Heart right ventricle (tissue), 16 donors: ENCODE results near the gene HHIP. TPM values are rescaled to one million over a fixed set of nuclear protein-coding genes. Genes with fewer than 3 reads are reported as not detected.

Experiments
- ATAC-seq, 8 donors: fragments of 200-7000 bp; cut with Tn5 transposase; one replicate each; pipeline ENCODE4 v1.9.1; 2020; ENCODE audit warnings: mild to moderate bottlenecking in 8 of 8, moderate library complexity in 8 of 8, moderate number of reproducible peaks in 1 of 8
- DNase-seq, 2 donors: peaks; one replicate each; pipeline ENCODE4 v3.0.0-alpha.2; 2020
- H3K27ac ChIP-seq, 10 donors: fragments of 200-600 bp; sonication (generic) in 2 of 10; one replicate each; pipeline versions ENCODE4 v1.5.0 to v1.8.0; 2020 to 2022; ENCODE audit warnings: mild to moderate bottlenecking in 3 of 10
- H3K27me3 ChIP-seq, 7 donors: fragments of 200-600 bp; one replicate each; pipeline ENCODE4 v1.8.0; 2021 to 2022; ENCODE audit warnings: mild to moderate bottlenecking in 2 of 7
- H3K36me3 ChIP-seq, 9 donors: fragments of 200-600 bp; sonication (generic) in 1 of 9; one replicate each; pipeline versions ENCODE4 v1.5.0 to v1.8.0; 2020 to 2022; ENCODE audit warnings: mild to moderate bottlenecking in 2 of 9
- H3K4me1 ChIP-seq, 9 donors: fragments of 200-600 bp; sonication (generic) in 1 of 9; one replicate each; pipeline versions ENCODE4 v1.5.0 to v1.8.0; 2020 to 2022; ENCODE audit warnings: mild to moderate bottlenecking in 4 of 9
- H3K4me3 ChIP-seq, 10 donors: fragments of 200-600 bp; sonication (generic) in 2 of 10; one replicate each; pipeline versions ENCODE4 v1.5.0 to v1.8.0; 2020 to 2022; ENCODE audit warnings: mild to moderate bottlenecking in 7 of 10, moderate library complexity in 2 of 10
- H3K9me3 ChIP-seq, 11 donors: fragments of 200-600 bp in 10 of 11; sonication (generic) in 2 of 11; one replicate each; pipeline versions ENCODE4 v1.5.0 to v1.8.0; 2013 to 2022; ENCODE audit warnings: mild to moderate bottlenecking in 2 of 11, control low read depth in 1 of 11, moderate library complexity in 1 of 11
- WGBS, 2 donors: extraction: QIAGEN DNeasy Blood & Tissue Kit; methylation state at CpG; one replicate each; pipeline ENCODE4 v1.1.7; 2013; ENCODE audit warnings: inconsistent platforms in 1 of 2; 5-methylcytosine and 5-hydroxymethylcytosine counted together
- intact Hi-C, 10 donors: fragments of 100-400 bp; cut with DNase I; formaldehyde crosslinking; loops; one replicate each; pipeline versions ENCODE4 v1.11.1 to v1.14.2; 2022
- polyA plus RNA-seq, 2 donors: library from polyadenylated mRNA; stranded (reverse); fragments of 200-250 nt; gene quantifications; one replicate each; pipeline ENCODE4 v1.2.3, GENCODE V29; 2013
- total RNA-seq, 10 donors: library from RNA; stranded (reverse); fragmentation: NEBNext Ultra II Directional in 3 of 10; extraction: Animal tissue kit (Norgen Biotek cat#: 25700) in 3 of 10; gene quantifications; one replicate each; pipeline versions ENCODE4 v1.2.1 to v1.2.4, GENCODE V29; 2021 to 2023
- TF ChIP-seq, protein P1 (sequence below), 9 donors: fragments of 200-600 bp; sonication (generic) in 2 of 9; IDR thresholded peaks; one replicate each; pipeline versions ENCODE4 v1.5.0 to v1.8.0; 2021 to 2022; ENCODE audit warnings: antibody characterized with exemption in 9 of 9, mild to moderate bottlenecking in 5 of 9, moderate library complexity in 1 of 9
- donor health status: Arrhythmogenic right ventricular cardiomyopathy.
- donor health status: ischemic (EF 13 %, LVEDD 7.1; RV severe dilation, severe dysfunction).
- donor health status: healthy with polysubstance abuse.
- donor health status: DM: no; HTN: yes; CAD: no.
- donor health status: DM: no; HTN: no; CAD: no.
- donor health status: ischemic (EF 25% LVEDD 6.9; RV normal size, moderate dysfunction).
- donor health status: ischemic (EF 25% LVEDD 5.7; RV mildly dilated, moderate dysfunction).
- donor health status: healthy.
- donor health status: DM: yes; HTN: yes; CAD: no.
- donor health status: Ischemic cardiomyopathy.
- donor health status: ischemic (EF 35%, LVEDD 5.7; RV mildly dilated, moderate dysfunction).
- donor health status: nonischemic (EF 11% LVEDD 7.7; RV severe dilation, severe dysfunction).
- donor health status: DM: yes; HTN: yes; CAD: no.
- donor health status: PGD.
- donor health status: ischemic (EF 29% LVEDD 5.4; RV normal size, mild dysfunction).
- donor health status: nonischemic (EF 23%, LVEDD 6.1; RV moderate dilation, normal function).

HHIP gene
- total and polyA plus RNA-seq, 12 donors, result 0.02 to 0.49 (median 0.23) TPM; not detected in 6

DNA sequence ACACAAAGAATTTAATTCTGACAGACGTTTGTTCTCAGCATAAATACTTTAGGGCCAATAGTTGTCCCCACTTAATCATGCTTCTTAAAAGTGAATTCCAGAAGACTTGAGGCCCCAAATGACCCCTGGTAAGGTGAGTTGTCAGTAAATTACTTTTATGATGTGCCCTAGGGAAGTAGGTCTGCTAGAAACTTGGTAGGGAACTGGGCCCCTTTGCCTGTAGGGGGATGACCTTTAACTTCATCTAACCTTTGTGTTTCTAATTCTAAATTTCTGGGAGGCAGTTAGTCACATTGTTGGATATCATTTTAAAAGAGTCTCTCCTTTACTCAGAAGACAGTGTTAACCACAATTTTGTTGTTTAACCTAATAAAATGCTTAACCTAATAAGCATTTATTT, 28.8 kb downstream of the HHIP start:
- peaks cover 0 to 3% (median 0%) of the 10 kb centered on the region in 11 donors for H3K9me3 ChIP-seq
- H3K27me3 ChIP-seq, result no peaks in the 10 kb centered on the region
- WGBS, 2 donors, result 56 to 65% methylated on average over 1 of the region's 1 CpG
- DNase-seq (no peak), ATAC-seq (no peak)
- H3K4me1 ChIP-seq, result no peaks in the 10 kb centered on the region
- no peak overlapping the region for H3K4me3 ChIP-seq
- H3K27ac ChIP-seq, result no peak overlapping the region
- H3K36me3 ChIP-seq, result no peaks in the 10 kb centered on the region
- intact Hi-C loops, result no loop called here
- TF ChIP-seq, protein P1, sequence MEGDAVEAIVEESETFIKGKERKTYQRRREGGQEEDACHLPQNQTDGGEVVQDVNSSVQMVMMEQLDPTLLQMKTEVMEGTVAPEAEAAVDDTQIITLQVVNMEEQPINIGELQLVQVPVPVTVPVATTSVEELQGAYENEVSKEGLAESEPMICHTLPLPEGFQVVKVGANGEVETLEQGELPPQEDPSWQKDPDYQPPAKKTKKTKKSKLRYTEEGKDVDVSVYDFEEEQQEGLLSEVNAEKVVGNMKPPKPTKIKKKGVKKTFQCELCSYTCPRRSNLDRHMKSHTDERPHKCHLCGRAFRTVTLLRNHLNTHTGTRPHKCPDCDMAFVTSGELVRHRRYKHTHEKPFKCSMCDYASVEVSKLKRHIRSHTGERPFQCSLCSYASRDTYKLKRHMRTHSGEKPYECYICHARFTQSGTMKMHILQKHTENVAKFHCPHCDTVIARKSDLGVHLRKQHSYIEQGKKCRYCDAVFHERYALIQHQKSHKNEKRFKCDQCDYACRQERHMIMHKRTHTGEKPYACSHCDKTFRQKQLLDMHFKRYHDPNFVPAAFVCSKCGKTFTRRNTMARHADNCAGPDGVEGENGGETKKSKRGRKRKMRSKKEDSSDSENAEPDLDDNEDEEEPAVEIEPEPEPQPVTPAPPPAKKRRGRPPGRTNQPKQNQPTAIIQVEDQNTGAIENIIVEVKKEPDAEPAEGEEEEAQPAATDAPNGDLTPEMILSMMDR (IDR thresholded peaks at IDR 0.05), result no peak

DNA sequence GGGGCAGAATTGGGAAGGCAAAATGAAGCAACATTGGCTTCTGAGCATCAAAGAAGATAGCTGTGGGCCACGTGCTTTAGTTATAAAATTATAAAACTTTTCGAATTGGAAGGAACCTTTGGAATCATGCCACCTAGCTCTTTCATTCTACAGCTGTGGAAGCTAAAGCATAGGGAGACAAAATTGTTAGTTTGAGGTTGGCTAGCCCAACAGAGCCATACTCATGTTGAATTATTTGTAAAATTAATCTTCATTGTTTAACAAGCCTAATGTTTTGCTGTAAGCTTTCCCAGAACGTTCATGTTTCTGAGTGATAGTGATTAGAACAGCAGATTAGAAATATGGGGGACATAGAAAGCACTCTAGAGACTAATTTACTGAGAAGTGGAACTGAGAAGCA, 35.9 kb downstream of the HHIP start:
- no peak overlapping the region for H3K4me3 ChIP-seq
- no peaks in the 10 kb centered on the region for H3K4me1 ChIP-seq
- H3K27me3 ChIP-seq, result no peaks in the 10 kb centered on the region
- TF ChIP-seq, protein P1 (IDR thresholded peaks at IDR 0.05), result no peak
- 50 to 62% methylated on average over 3 of the region's 3 CpGs for WGBS, 2 donors
- no peak overlapping the region for H3K27ac ChIP-seq
- H3K36me3 ChIP-seq, result no peaks in the 10 kb centered on the region
- intact Hi-C loops, result no loop called here
- DNase-seq (no peak), ATAC-seq (no peak)
- H3K9me3 ChIP-seq, result peaks cover 0 to 3% (median 0%) of the 10 kb centered on the region in 11 donors

DNA sequence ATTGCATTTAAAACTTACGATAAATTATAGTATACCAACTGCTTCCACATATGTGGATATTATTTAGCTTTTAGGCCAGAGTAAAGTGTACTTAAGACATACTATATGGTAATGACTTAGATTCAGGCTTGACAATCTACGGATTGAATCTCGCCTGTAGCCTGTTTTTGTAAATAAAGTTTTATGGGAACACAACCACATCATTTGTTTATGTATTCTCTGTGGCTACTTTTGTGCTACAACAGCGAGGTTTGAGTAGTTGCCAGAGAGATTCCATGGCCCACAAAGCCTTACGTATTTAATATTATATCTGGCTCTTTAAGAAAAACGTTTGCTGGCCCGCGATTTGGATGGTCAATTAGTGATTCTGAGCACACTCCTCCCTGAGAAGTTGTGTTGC, 37.6 kb downstream of the HHIP start:
- Histone ChIP-seq H3K9me3 (peaks cover 0 to 3% (median 0%) of the 10 kb centered on the region in 11 donors), H3K27ac (no peak overlapping the region), H3K27me3 (no peaks in the 10 kb centered on the region), H3K4me3 (no peak overlapping the region), H3K36me3 (no peaks in the 10 kb centered on the region), H3K4me1 (no peaks in the 10 kb centered on the region)
- WGBS, 2 donors, result 91 to 95% methylated on average over 8 of the region's 8 CpGs
- TF ChIP-seq, protein P1 (IDR thresholded peaks at IDR 0.05), result no peak
- DNase-seq, result no peak
- intact Hi-C loops, result no loop called here
- no peak for ATAC-seq

DNA sequence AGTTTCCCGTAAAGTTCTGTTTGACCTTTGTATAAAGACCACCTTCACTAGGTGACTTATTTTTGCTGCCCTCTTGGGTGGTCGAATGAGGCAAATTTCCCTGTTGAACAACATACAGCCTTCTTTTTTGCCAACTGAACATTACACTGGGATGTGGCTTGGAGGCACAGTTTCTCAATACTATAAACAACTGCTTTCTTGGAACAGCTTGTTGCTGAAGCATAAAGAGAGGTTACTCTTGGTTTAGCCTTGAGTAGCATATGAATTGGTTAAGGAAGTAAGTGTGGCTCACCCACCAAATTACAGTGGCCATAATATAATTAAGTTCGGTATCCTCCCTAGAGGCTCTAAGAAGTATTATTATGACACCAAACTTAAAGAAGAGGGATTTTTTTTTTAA, 40.0 kb downstream of the HHIP start:
- 89% methylated on average over 3 of the region's 3 CpGs for WGBS, 2 donors
- intact Hi-C loops, result no loop called here
- DNase-seq (no peak), ATAC-seq (no peak)
- H3K9me3 ChIP-seq, result no peaks in the 10 kb centered on the region
- TF ChIP-seq, protein P1 (IDR thresholded peaks at IDR 0.05), result no peak
- no peak overlapping the region for H3K4me3 ChIP-seq
- no peaks in the 10 kb centered on the region for H3K27me3 ChIP-seq
- H3K27ac ChIP-seq, result no peak overlapping the region
- no peaks in the 10 kb centered on the region for H3K4me1 ChIP-seq
- no peaks in the 10 kb centered on the region for H3K36me3 ChIP-seq
